LNCAP (cell line): ENCODE measurements around the gene SORCS3.

Source experiments
- CTCF ChIP-seq: fragments of 450-650 bp; IDR thresholded peaks from 2 replicates; pipeline ENCODE4 v1.5.1; 2017; ENCODE audit warnings: mild to moderate bottlenecking

SORCS3 gene

GRCh38 chr10:104809288-104810090, 168.4 kb downstream of the SORCS3 start:
- TF ChIP-seq CTCF, result no peak

DNA sequence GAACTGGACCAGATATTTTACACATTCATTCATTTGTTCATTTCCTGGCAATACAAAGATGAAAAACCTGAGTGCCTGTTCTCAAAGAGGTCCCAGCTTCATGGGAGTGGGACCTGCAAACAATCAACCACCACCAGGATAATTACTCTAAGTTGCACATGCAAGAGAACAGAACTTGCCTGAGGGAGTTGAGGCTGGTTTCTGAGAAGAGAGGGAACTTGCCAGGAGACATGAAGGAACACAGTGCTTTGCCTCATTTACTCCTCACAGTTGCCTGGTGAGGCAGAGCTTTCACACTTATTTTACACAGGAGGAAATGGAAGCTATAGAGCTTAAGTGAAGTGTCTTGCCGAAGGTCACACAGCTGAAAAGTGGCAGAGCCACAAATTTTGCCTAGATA, 170.1 kb downstream of the SORCS3 start:
- TF ChIP-seq CTCF, result no peak

DNA sequence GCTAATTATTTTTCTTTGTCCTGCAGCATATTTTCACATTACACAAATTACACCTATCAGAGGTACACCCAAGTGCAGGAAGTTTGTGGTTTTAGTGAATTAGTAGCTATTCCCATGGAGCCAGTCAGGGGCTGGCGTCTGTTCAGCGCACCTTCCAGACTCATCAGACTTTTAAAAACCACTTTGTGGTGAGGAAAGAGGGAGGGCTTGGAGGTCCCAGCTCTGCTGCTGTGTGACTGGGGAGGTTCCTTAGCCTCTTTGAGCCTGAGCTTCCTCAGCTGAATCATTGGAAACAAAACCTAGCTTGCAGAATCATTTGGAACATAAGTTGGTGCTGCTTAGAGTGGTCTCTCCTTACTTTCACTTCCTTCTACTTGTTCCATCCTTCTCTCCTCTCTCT, 175.4 kb downstream of the SORCS3 start:
- no peak for TF ChIP-seq CTCF

DNA sequence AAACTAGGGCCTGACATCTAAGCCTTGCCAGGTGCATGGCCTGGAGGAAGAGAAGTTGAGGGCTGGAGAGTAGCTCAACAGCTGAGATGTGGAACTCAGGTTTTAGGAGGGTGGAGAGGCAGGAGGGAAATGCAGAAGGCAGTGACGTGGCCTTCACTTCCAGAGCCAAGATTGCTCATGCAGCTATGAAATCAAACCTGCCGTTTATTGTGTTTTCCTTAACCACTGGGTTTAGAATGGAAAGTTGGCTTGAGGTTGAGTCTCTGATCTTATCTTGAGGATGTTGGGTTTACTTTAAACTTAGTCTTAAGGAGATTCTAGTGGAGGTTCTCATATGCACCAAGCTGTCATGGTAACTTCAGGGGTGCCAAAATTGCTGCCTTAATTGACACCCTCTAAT, 178.6 kb downstream of the SORCS3 start:
- no peak for TF ChIP-seq CTCF

DNA sequence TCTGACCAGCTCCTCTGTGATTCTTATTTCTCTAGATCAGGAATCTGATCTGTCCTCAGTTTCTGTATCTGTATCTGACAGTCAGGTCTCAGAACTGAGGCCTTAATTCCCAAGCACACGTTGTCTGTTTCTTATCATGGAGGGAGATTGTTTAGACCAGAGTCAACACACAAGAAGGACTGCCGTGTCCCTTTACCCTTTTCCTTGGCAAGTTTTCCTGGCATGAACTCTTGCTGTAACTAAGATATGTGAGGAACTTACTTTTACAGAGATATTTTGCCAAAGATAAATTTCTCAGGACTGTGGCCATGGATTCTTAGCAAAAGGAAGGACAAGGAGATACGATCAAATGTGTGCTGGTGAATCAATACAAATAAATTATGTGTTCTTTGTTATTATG, 181.0 kb downstream of the SORCS3 start:
- TF ChIP-seq CTCF, result no peak

GRCh38 chr10:104824380-104825006, 183.4 kb downstream of the SORCS3 start:
- no peak for TF ChIP-seq CTCF

- no peak for TF ChIP-seq CTCF
Observed at GRCh38 chr10:104831272-104831671, 190.2 kb downstream of the SORCS3 start.
